MM.1S (cell line): ENCODE measurements around the gene SLC16A7.

Experiments used
- DNase-seq: peaks from one replicate; pipeline ENCODE4 v3.0.0-alpha.2; 2015
- H2AFZ ChIP-seq: fragments of 300-600 bp; sonication (generic); 2 replicates; pipeline ENCODE4 v1.6.0; 2016; ENCODE audit warnings: antibody characterized with exemption, low read length
- H3F3A ChIP-seq: fragments of 300-600 bp; sonication (generic); 2 replicates; pipeline ENCODE4 v1.6.1; 2016; ENCODE audit warnings: mild to moderate bottlenecking, antibody characterized with exemption, low read length, moderate library complexity, mixed read lengths; ENCODE audit not compliant: insufficient read depth
- H3K27ac ChIP-seq: fragments of 300-600 bp; sonication (generic); 2 replicates; pipeline ENCODE4 v1.5.1; 2016; ENCODE audit warnings: mild to moderate bottlenecking, low read length
- H3K27me3 ChIP-seq: fragments of 300-600 bp; sonication (generic); replicated peaks from 2 replicates; pipeline ENCODE4 v1.6.0; 2016; ENCODE audit warnings: low read length; ENCODE audit not compliant: insufficient read depth
- H3K36me3 ChIP-seq: fragments of 300-600 bp; sonication (generic); replicated peaks from 2 replicates; pipeline ENCODE4 v1.6.1; 2016; ENCODE audit warnings: mild to moderate bottlenecking, low read length, mixed read lengths; ENCODE audit not compliant: insufficient read depth
- H3K4me1 ChIP-seq: fragments of 300-600 bp; sonication (generic); 2 replicates; pipeline ENCODE4 v1.6.1; 2016; ENCODE audit warnings: low read length, mixed read lengths
- H3K4me2 ChIP-seq: fragments of 300-600 bp; sonication (generic); 2 replicates; pipeline ENCODE4 v1.6.0; 2016; ENCODE audit warnings: low read depth, low read length
- H3K4me3 ChIP-seq: fragments of 300-600 bp; sonication (generic); 2 replicates; pipeline ENCODE4 v1.5.1; 2016; ENCODE audit warnings: low read length, mixed read lengths
- H3K79me2 ChIP-seq: fragments of 300-600 bp; sonication (generic); 2 replicates; pipeline ENCODE4 v1.6.1; 2016; ENCODE audit warnings: mixed run types, low read length, mixed read lengths
- H3K9ac ChIP-seq: fragments of 300-600 bp; sonication (generic); 2 replicates; pipeline ENCODE4 v1.6.1; 2016; ENCODE audit warnings: low read length, mixed read lengths
- H3K9me2 ChIP-seq: fragments of 300-600 bp; sonication (generic); replicated peaks from 2 replicates; pipeline ENCODE4 v1.6.1; 2016; ENCODE audit warnings: mild to moderate bottlenecking, low read length, mixed read lengths; ENCODE audit not compliant: insufficient read depth
- H3K9me3 ChIP-seq: fragments of 300-600 bp; sonication (generic); replicated peaks from 2 replicates; pipeline ENCODE4 v1.6.1; 2016; ENCODE audit warnings: mild to moderate bottlenecking, low read length, mixed read lengths; ENCODE audit not compliant: insufficient read depth
- H4K20me1 ChIP-seq: fragments of 300-600 bp; sonication (generic); 2 replicates; pipeline ENCODE4 v1.6.1; 2016; ENCODE audit warnings: mild to moderate bottlenecking, low read length, moderate library complexity, mixed read lengths; ENCODE audit not compliant: insufficient read depth
- CTCF ChIP-seq: fragments of 300-600 bp; sonication (generic); IDR thresholded peaks from 2 replicates; pipeline ENCODE4 v1.5.1; 2016; ENCODE audit warnings: antibody characterized with exemption, low read length, mixed read lengths
- EZH2 ChIP-seq: fragments of 300-600 bp; sonication (generic); optimal IDR thresholded peaks from 2 replicates; pipeline ENCODE3; 2017; ENCODE audit warnings: low read depth, mild to moderate bottlenecking, antibody characterized with exemption, low read length, mixed read lengths
- EZH2phosphoT487 ChIP-seq: fragments of 300-600 bp; sonication (generic); IDR thresholded peaks from 2 replicates; pipeline ENCODE4 v1.6.1; 2018; ENCODE audit warnings: antibody characterized with exemption, low read length

SLC16A7 gene

GRCh38 chr12:59660148-59660547, 64.3 kb downstream of the SLC16A7 start:
- no peak for TF ChIP-seq EZH2phosphoT487
- no peak for TF ChIP-seq CTCF
- TF ChIP-seq EZH2 = no peak

GRCh38 chr12:59660921-59661597, 65.2 kb downstream of the SLC16A7 start:
- H3K4me1 ChIP-seq = no peaks in the 10 kb centered on the region
- TF ChIP-seq CTCF (no peak), EZH2phosphoT487 (no peak), EZH2 (no peak)
- no peaks in the 10 kb centered on the region for H3K79me2 ChIP-seq
- H3F3A ChIP-seq = no peaks in the 10 kb centered on the region
- H3K9me2 ChIP-seq = no peaks in the 10 kb centered on the region
- H3K9me3 ChIP-seq = no peaks in the 10 kb centered on the region
- no peak overlapping the region for H3K9ac ChIP-seq
- no peaks in the 10 kb centered on the region for H4K20me1 ChIP-seq
- no peak overlapping the region for H3K27ac ChIP-seq
- no peaks in the 10 kb centered on the region for H3K27me3 ChIP-seq
- H3K36me3 ChIP-seq = no peaks in the 10 kb centered on the region
- H2AFZ ChIP-seq = no peak overlapping the region
- no peak overlapping the region for H3K4me2 ChIP-seq
- no peak for DNase-seq
- no peak overlapping the region for H3K4me3 ChIP-seq

More at GRCh38 chr12:59660148-59660547, 64.3 kb downstream of the SLC16A7 start:
- DNase-seq = no peak
- Histone ChIP-seq H3K4me3 (no peak overlapping the region), H3K9me3 (no peaks in the 10 kb centered on the region), H3K9ac (no peak overlapping the region), H3K79me2 (no peaks in the 10 kb centered on the region), H2AFZ (no peak overlapping the region), H3K27me3 (no peaks in the 10 kb centered on the region), H3K4me2 (no peak overlapping the region), H3K27ac (no peak overlapping the region), H3K4me1 (no peaks in the 10 kb centered on the region), H3K9me2 (no peaks in the 10 kb centered on the region), H4K20me1 (no peaks in the 10 kb centered on the region), H3K36me3 (no peaks in the 10 kb centered on the region), H3F3A (no peaks in the 10 kb centered on the region)

GRCh38 chr12:59664495-59664894, 68.7 kb downstream of the SLC16A7 start:
- Histone ChIP-seq H3K4me2 (no peak overlapping the region), H3K9me2 (no peaks in the 10 kb centered on the region), H2AFZ (no peak overlapping the region), H3K27ac (no peak overlapping the region), H3K27me3 (no peaks in the 10 kb centered on the region), H3K4me3 (no peak overlapping the region), H4K20me1 (no peaks in the 10 kb centered on the region), H3K9me3 (no peaks in the 10 kb centered on the region), H3K9ac (no peak overlapping the region), H3K36me3 (no peaks in the 10 kb centered on the region), H3K4me1 (no peaks in the 10 kb centered on the region), H3K79me2 (no peaks in the 10 kb centered on the region), H3F3A (no peaks in the 10 kb centered on the region)
- no peak for DNase-seq
- TF ChIP-seq EZH2phosphoT487 (no peak), CTCF (no peak), EZH2 (no peak)
